ENCODE data around the gene RPRD1B.

DNA sequence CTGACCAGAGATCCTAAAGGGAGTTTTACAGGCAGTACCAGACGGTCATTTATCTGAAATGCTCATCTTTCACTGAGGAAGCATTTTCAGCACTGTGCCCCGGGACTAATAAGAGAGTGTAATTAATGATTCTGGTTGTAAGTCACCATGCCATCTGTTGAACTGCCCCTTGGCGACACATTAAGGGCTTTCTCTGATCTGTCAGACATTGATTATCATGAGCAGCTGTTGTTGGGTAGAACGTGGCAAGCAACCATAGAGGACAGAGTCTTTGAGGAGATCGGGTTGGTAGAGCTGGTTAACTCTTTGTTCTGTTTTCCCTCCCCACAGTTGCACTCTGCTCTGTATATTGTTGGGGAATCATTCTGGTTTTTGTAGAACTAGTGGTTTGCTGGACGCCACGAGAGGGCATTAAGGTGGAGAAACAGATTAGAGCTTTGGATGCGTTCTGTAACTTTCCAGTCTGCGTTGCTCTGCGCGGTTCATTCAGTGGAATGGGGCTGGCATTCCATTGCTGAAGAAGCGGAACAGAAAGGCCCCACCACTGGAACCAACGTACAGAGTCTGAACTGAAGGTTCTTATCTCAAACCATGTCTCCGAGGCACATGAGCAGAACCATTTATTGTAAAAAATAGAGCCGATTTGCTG is 34.3 kb downstream of the RPRD1B start:
- TF ChIP-seq POLR2A (IDR thresholded peaks at IDR 0.05; ENCODE audit: low read length) (no peak), SREBF2 (IDR thresholded peaks at IDR 0.05) (no peak), MAZ (IDR thresholded peaks at IDR 0.05; ENCODE audit: borderline replicate concordance, low read depth, low read length) (no peak), EP300 (IDR thresholded peaks at IDR 0.05) (no peak), CHD2 (IDR thresholded peaks at IDR 0.05; ENCODE audit: low read length, partially characterized antibody) (no peak), EHF (CRISPR knock-in tag; IDR thresholded peaks at IDR 0.05) (no peak), NFE2L2 (conservative IDR thresholded peaks at IDR 0.05; ENCODE audit: low read length) (no peak), SMC3 (IDR thresholded peaks at IDR 0.05) (no peak), MYC (IDR thresholded peaks at IDR 0.05; ENCODE audit: borderline replicate concordance, low read length) (no peak), HEYL (CRISPR knock-in tag; IDR thresholded peaks at IDR 0.05) (no peak), TP53 (CRISPR knock-in tag; IDR thresholded peaks at IDR 0.05) (no peak)
- TF ChIP-seq, protein P1, sequence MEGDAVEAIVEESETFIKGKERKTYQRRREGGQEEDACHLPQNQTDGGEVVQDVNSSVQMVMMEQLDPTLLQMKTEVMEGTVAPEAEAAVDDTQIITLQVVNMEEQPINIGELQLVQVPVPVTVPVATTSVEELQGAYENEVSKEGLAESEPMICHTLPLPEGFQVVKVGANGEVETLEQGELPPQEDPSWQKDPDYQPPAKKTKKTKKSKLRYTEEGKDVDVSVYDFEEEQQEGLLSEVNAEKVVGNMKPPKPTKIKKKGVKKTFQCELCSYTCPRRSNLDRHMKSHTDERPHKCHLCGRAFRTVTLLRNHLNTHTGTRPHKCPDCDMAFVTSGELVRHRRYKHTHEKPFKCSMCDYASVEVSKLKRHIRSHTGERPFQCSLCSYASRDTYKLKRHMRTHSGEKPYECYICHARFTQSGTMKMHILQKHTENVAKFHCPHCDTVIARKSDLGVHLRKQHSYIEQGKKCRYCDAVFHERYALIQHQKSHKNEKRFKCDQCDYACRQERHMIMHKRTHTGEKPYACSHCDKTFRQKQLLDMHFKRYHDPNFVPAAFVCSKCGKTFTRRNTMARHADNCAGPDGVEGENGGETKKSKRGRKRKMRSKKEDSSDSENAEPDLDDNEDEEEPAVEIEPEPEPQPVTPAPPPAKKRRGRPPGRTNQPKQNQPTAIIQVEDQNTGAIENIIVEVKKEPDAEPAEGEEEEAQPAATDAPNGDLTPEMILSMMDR (IDR thresholded peaks at IDR 0.05), result no peak
- TF ChIP-seq, protein P2, sequence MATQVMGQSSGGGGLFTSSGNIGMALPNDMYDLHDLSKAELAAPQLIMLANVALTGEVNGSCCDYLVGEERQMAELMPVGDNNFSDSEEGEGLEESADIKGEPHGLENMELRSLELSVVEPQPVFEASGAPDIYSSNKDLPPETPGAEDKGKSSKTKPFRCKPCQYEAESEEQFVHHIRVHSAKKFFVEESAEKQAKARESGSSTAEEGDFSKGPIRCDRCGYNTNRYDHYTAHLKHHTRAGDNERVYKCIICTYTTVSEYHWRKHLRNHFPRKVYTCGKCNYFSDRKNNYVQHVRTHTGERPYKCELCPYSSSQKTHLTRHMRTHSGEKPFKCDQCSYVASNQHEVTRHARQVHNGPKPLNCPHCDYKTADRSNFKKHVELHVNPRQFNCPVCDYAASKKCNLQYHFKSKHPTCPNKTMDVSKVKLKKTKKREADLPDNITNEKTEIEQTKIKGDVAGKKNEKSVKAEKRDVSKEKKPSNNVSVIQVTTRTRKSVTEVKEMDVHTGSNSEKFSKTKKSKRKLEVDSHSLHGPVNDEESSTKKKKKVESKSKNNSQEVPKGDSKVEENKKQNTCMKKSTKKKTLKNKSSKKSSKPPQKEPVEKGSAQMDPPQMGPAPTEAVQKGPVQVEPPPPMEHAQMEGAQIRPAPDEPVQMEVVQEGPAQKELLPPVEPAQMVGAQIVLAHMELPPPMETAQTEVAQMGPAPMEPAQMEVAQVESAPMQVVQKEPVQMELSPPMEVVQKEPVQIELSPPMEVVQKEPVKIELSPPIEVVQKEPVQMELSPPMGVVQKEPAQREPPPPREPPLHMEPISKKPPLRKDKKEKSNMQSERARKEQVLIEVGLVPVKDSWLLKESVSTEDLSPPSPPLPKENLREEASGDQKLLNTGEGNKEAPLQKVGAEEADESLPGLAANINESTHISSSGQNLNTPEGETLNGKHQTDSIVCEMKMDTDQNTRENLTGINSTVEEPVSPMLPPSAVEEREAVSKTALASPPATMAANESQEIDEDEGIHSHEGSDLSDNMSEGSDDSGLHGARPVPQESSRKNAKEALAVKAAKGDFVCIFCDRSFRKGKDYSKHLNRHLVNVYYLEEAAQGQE (IDR thresholded peaks at IDR 0.05), result no peak

All from A549 (cell line).